Activated CD8-positive, alpha-beta T cell treated with anti-CD3 and anti-CD28 coated beads for 36 hours (primary cell): Measurements from ENCODE around the gene ORC1. TPM values are rescaled to one million over a fixed set of nuclear protein-coding genes. Genes with fewer than 3 reads are reported as not detected.

ENCODE experiments used
- ATAC-seq: fragments of 200-7000 bp; cut with Tn5 transposase; one replicate; pipeline ENCODE4 v1.10.0; 2021; ENCODE audit warnings: mild to moderate bottlenecking, moderate library complexity
- CTCF ChIA-PET: fragments of 350-600 bp; sonication (Branson Sonifier 250); formaldehyde crosslinking; loops from one replicate; lab custom pipeline; 2021; ENCODE audit warnings: antibody characterized with exemption; lab: Charles Lee
- POLR2A ChIA-PET: fragments of 350-600 bp; sonication (Branson Sonifier 250); formaldehyde crosslinking; loops from one replicate; lab custom pipeline; 2021; ENCODE audit warnings: antibody characterized with exemption; lab: Charles Lee
- DNase-seq: peaks from one replicate; pipeline ENCODE4 v3.0.0-alpha.2; 2020
- H3K27ac Mint-ChIP-seq: one replicate; pipeline ENCODE4 v1.8.0; 2021; ENCODE audit warnings: mild to moderate bottlenecking, mixed read lengths
- H3K27me3 Mint-ChIP-seq: one replicate; pipeline ENCODE4 v1.8.0; 2021; ENCODE audit warnings: mixed read lengths
- H3K36me3 Mint-ChIP-seq: one replicate; pipeline ENCODE4 v1.8.0; 2021; ENCODE audit warnings: low read depth, mixed read lengths
- H3K4me1 Mint-ChIP-seq: one replicate; pipeline ENCODE4 v1.8.0; 2021; ENCODE audit warnings: low read depth, mixed read lengths
- H3K4me3 Mint-ChIP-seq: one replicate; pipeline ENCODE4 v1.8.0; 2021; ENCODE audit warnings: mild to moderate bottlenecking, moderate library complexity, mixed read lengths
- H3K9me3 Mint-ChIP-seq: one replicate; pipeline ENCODE4 v1.8.0; 2021; ENCODE audit warnings: mixed read lengths
- CTCF ChIP-seq: fragments of 200-600 bp; IDR thresholded peaks from one replicate; pipeline ENCODE4 v1.8.0; 2022; ENCODE audit warnings: antibody characterized with exemption, mild to moderate bottlenecking
- intact Hi-C: fragments of 100-400 bp; cut with micrococcal nuclease; formaldehyde crosslinking; loops from one replicate; pipeline ENCODE4 v1.10.0; 2022
- total RNA-seq, 2 experiments: library from RNA; stranded (reverse); gene quantifications; one replicate each; pipeline ENCODE4 v1.2.3, GENCODE V29; 2021

The ORC1 gene
- total RNA-seq, 2 experiments from 2014 or later = 51.0 to 51.8 TPM

- ATAC-seq = no peak
- ChIA-PET POLR2A (interaction anchor here (1.5 to 2.0 kb wide), 2 partner anchors 8 to 11 kb away, joined by 3 to 12 read pairs; partner anchors contain the start of genes ORC1 and PRPF38A), CTCF (interaction anchor here (1.4 to 1.5 kb wide), 2 partner anchors 9 to 271 kb away, joined by 3 read pairs; no protein-coding TSS in a partner anchor)
- no peak for DNase-seq
- Mint-ChIP-seq H3K9me3 (no peaks in the 10 kb centered on the region), H3K4me3 (no peak overlapping the region), H3K27ac (no peak overlapping the region), H3K27me3 (no peaks in the 10 kb centered on the region), H3K4me1 (peaks cover 21% of the 10 kb centered on the region), H3K36me3 (peaks cover 73% of the 10 kb centered on the region)
- intact Hi-C loops = no loop called here
- TF ChIP-seq CTCF = no peak
These were observed 10.7 kb upstream of the ORC1 start for GRCh38 chr1:52414942-52415341.

GRCh38 chr1:52413410-52413989 lies 9.3 kb upstream of the ORC1 start:
- CTCF ChIA-PET = interaction anchor here (0.7 kb wide), 2 partner anchors 9 to 157 kb away, joined by 3 read pairs; partner anchors contain the start of genes ORC1 and PRPF38A
- ATAC-seq (no peak), DNase-seq (no peak)
- no peaks in the 10 kb centered on the region for H3K9me3 Mint-ChIP-seq
- H3K27me3 Mint-ChIP-seq = no peaks in the 10 kb centered on the region
- H3K4me1 Mint-ChIP-seq = peaks cover 13% of the 10 kb centered on the region
- POLR2A ChIA-PET = interaction anchor here (1.0 to 1.9 kb wide), 3 partner anchors 9 to 13 kb away, joined by 3 to 12 read pairs (median 3); partner anchors contain the start of genes ORC1 and PRPF38A
- peaks cover 72% of the 10 kb centered on the region for H3K36me3 Mint-ChIP-seq
- intact Hi-C loops = no loop called here
- TF ChIP-seq CTCF = no peak
- H3K27ac Mint-ChIP-seq = no peak overlapping the region
- no peak overlapping the region for H3K4me3 Mint-ChIP-seq

- ChIA-PET POLR2A (interaction anchor here (0.9 to 3.0 kb wide), 13 partner anchors 8 to 283 kb away, joined by 3 to 21 read pairs (median 9); partner anchors contain the start of genes SHISAL2A and TUT4), CTCF (interaction anchor here (0.8 to 2.2 kb wide), 7 partner anchors 8 to 282 kb away, joined by 3 to 15 read pairs (median 3); no protein-coding TSS in a partner anchor)
- H3K36me3 Mint-ChIP-seq = peaks cover 65% of the 10 kb centered on the region
- H3K4me1 Mint-ChIP-seq = peaks cover 45% of the 10 kb centered on the region
- ATAC-seq (no peak), DNase-seq (no peak)
- intact Hi-C loops = loop anchor here (10.0 kb wide), 1 partner anchor 250 kb away; no protein-coding TSS in a partner anchor
- H3K27ac Mint-ChIP-seq = peak overlapping the region; percentile 100
- no peaks in the 10 kb centered on the region for H3K27me3 Mint-ChIP-seq
- no peak for TF ChIP-seq CTCF
- H3K9me3 Mint-ChIP-seq = no peaks in the 10 kb centered on the region
- peak overlapping the region; percentile 98 for H3K4me3 Mint-ChIP-seq
These were observed 734 bp upstream of the ORC1 start for GRCh38 chr1:52404975-52405338.

DNA sequence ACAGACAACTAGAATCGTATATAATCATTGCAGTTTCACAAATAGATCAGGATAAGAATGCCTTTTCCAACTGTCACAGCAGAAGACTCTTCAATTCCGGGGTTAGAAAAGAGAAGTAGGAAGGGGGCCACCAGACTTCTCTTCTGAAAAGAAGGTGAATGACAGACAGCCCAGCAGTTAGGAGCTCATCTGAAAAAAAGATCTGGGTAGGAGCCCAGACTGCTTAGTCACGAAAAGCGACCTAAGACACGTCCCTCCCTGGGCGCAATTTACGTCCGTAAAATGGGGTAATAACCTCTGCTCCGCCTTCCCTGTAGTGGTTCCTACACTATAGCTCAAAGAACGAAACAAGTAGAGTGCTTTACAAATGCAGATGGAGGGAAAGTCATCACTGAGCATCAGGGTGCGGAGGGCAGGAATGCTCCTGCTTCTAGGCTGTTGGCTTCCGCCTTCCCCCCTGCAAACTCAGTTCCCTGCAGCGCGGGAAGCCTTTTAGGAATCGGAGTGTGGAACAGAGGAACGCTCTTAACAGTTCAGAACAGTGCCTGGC lies 582 bp downstream of the ORC1 start:
- intact Hi-C loops = loop anchor here (10.0 kb wide), 1 partner anchor 251 kb away; no protein-coding TSS in a partner anchor
- H3K36me3 Mint-ChIP-seq = peaks cover 67% of the 10 kb centered on the region
- H3K4me3 Mint-ChIP-seq = peak overlapping the region; percentile 98
- peak; percentile 66 for ATAC-seq
- DNase-seq = peak; percentile 80
- H3K4me1 Mint-ChIP-seq = peaks cover 45% of the 10 kb centered on the region
- H3K27me3 Mint-ChIP-seq = no peaks in the 10 kb centered on the region
- TF ChIP-seq CTCF = no peak
- ChIA-PET POLR2A (interaction anchor here (0.7 to 3.0 kb wide), 24 partner anchors 10 to 349 kb away, joined by 3 to 21 read pairs (median 6); partner anchors contain the start of genes CC2D1B, SHISAL2A, TUT4 and TXNDC12), CTCF (interaction anchor here (0.8 to 2.2 kb wide), 9 partner anchors 10 to 283 kb away, joined by 3 to 15 read pairs (median 3); partner anchors contain the start of gene CC2D1B)
- H3K27ac Mint-ChIP-seq = peak overlapping the region; percentile 100
- no peaks in the 10 kb centered on the region for H3K9me3 Mint-ChIP-seq
